DMS153 treated with DMSO at 0.1 percent for 48 hours (cell line): ENCODE measurements around the gene CTBP1.

ENCODE experiments used
- DNase-seq: peaks from one replicate; lab custom pipeline; 2025; ENCODE audit not compliant: unreplicated experiment; lab: John Stamatoyannopoulos, UW

Gene CTBP1

DNA sequence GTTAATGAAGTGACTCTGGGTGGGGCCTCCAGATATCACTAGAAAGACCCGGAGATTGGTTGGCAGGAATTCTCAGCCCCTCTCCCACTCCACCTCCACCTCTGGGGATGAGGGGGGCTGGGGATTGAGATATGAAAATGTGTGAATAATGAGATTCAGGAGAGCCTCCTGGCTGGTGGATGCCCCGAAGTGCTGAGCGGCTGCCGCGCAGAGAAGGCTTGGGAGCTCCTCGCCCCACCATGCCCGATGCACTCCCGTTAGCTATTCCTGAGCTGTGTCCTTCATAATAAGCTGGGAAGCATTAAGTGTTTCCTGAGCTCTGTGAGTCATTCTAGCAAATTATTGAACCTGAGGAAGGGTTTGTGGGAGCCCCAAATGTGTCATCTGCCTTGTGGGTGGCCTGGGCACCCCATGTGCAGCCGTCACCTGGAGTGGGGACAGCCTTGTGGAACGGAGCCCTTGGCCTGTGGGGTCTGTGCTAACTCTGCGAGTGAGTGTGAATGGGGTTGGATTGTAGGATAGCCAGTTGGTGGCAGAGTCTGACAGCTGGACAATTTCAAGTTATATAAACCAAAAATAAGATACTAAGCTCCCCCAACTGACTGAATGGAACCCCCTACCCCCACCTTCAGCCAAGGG lies 36.3 kb upstream of the CTBP1 start:
- no peak for DNase-seq

DNA sequence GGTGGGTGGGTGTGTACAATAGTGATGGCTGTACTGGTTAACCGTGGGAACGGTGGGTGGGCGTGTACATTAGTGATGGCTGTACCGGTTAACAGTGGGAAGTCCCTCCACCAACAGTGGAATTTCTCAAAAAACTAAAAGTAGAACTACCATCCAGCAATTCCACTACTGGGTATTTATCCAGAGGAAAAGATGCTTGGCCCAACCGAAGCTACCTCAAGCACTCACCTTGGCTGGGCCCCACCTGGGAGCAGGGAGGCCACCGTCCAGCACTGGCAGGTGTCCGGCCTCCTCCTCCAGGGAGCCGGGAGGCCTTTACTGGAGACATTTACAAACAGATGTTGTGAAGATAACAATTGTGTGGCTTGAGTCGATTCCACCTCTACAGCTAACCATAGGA lies 34.8 kb upstream of the CTBP1 start:
- DNase-seq = no peak

DNA sequence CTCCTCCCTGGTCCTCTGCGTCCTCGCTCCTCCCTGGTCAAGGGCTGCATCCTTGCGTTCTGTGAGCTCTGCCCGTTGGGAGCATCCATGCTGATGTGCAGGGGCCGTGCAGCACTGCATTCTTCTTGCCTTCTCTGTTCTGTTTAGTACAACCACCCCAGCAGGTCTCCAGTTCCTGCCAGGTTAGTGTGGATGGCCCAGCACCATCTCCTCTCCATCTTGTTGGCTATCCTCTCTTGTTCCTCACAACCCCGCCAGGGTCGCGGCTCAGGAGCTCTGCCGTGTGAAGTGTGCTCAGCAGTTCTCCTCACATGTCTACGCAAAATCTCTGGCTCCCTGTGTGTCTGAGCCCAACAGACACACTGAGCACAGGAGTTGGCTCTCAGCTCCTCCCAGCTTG lies 30.3 kb upstream of the CTBP1 start:
- DNase-seq = no peak

DNA sequence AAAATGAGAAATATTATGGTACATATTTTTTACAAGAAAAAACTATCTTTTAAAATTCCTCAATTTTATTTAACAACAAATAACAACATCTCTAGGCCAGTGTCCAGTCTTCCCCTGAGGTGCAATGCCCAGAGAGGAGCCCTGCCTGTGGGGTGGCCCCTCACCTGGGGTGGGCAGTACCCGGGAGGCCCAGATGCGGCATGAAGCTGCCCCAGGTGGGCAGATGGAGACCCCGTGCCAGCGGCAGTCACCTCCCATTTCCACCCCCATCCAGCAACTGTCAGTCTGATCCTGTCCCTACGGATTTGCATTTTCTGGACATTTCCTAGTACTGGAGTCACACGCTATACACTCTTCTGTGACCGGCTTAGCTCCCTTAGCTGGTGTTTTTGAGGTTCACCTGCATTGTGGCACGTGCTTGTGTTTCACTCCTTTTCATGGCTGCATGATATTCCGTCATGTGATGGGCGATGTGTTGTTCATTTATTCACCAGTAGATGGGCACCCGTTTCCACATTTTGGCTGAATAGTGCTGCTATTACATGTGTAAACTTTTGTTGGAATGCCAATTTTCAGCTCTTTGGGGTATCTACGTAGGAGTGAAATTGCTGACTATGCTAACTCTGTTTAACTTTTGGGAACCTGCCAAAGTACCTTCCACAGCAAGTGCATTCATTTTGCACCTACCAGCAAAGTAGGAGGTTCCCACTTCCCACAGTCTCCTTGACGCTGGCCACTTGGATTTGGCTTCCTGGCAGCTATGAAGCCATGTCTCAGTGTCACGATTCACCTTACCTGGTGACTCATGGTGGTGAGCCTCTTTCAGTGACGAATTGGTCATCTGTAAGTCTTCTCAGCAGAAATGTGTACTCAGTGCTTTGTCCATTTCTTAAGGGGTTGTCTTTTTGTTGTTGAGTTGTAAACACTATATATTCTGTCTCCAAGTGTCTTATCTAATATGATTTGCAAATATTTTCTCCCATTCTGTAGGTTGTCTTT lies 29.0 kb upstream of the CTBP1 start:
- no peak for DNase-seq

DNA sequence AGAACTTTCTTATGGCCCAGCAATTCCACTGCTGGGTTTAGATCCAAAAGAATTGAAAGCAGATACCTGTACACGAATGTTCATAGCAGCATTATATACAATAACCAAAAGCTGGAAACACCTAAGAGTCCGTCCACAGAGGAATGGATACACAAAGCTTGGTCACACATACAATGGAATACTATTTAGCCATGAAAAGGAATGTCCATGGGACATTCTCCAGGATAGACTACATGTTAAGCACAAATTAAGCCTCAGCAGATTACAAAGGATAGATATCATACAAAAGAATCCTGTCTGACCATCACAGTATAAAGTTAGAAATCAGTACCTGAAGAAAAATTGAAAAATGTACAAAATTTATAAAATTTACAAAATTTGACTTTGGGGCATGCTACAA lies 28.1 kb upstream of the CTBP1 start:
- DNase-seq = no peak

DNA sequence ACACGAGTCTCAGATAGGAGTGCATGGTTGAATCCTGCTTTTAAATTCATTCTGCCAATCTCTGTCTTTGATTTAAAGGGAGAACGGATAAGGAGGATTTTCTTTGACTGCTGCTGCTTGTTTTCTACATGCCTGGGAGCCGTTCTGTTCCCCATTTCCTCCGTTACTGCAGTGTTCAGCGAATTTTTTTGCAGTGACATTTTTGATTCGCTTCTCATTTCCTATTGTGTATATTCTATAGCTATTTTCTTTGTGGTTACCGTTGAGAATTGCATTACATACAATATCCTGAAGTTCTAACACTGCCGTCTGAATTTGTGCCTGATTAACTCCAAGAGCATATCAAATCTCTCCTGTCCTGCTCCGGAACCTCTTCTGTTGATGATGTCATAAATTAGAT lies 25.9 kb upstream of the CTBP1 start:
- DNase-seq = no peak

DNA sequence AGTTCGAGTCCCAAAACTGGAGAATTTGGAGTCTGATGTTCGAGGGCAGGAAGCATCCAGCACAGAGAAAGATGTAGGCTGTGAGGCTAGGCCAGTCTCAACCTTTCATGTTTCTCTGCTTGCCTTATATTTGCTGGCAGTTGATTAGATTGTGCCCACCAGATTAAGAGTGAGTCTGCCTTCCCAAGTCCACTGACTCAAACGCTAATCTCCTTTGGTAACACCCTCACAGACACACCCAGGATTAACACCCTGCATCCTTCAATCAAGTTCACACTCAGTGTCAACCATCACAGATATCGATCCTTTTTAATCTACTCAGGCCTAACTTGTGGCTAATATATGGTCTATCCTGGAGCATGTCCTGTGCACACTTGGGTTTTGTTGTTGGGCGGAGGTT lies 22.8 kb upstream of the CTBP1 start:
- no peak for DNase-seq

DNA sequence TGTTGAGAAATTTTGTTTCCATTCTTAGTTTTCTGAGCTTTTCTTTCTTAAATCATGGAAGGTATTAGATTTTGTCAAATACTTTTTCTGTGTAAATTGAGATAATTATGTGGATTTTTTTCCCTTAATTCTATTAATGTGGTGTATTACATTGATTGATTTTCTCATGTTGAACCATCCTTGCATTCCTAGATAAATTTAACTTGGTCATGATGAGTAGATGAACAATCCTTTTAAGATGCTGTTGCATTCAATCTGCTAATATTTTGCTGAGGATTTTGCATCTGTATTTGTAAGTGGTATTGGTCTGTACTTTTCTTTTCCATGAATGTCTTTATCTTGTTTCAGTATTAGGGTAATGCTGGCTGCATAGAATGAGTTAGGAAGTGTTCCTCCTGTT lies 20.3 kb upstream of the CTBP1 start:
- DNase-seq = no peak

DNA sequence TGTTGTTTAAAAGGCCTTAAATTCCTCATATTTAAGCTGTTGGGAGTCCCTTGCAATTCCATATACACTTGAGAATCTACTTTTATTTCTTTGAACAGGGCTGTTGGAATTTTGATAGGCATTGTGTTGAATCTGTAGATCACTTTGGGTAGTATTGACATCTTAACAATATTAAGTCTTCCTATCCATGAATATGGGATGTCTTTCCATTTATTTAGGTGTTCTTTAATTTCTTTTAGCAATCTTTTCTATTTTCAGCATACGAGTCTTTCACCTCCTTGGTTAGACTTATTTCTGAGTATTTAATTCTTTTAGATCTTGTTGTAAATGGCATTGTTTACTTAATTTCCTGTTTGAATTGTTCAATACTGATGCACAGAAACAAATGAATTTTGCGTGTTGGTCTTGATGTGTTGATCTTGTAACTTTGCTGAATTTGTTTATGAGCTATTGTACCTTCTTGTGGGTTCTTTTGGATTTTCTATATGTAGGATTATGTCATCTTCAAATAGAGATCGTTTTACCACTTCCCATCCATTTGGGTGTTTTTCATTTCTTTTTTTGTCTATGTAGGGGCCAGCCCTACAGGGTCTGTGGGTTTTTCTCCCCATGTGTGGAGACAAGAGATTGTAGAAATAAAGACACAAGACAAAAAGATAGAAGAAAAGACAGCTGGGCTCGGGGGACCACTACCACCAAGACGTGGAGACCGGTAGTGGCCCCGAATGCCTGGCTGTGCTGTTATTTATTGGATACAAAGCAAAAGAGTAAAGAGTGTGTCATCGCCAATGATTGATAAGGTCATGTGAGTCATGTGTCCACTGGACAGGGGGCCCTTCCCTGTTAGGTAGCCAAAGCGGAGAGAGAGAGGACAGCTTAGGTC lies 18.2 kb upstream of the CTBP1 start:
- DNase-seq = no peak

DNA sequence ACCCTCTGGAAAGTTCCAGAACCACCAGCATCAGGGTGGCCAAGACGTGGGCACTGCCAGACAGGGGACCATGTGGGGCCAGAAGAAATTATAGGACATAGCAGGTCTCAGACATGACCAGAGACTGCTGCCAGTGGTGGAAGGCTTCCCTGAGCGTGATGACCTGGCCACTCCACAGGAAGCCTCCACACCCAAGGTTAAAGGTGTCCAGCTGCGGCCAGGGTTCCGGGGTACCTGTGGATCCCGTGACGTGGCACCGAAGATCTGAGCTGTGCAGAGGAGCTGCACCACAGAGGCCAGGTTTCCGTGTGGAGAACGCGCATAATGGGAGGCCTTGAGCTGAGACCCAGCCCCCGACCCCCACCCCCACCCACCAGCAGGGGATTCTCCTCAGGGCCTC lies 16.4 kb upstream of the CTBP1 start:
- DNase-seq = no peak

DNA sequence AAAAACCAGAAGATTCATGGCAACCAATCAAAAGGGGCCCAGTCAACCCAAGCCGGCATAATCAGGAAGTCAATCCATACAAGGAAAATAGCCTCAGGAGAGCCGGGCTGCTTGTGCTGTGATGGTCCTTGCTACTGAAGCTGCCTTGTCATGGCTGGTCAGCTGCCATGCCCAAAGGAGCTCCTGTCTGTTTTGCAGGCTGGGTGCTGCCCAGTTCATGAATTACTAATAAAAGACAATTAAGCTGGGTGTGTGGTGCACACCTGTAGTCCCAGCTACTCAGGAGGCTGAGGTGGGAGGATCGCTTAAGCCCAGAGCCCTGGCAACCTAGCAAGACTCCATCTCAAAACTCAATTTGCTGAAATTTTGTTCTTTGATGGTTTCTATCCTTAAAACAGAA lies 16.0 kb upstream of the CTBP1 start:
- DNase-seq = no peak

DNA sequence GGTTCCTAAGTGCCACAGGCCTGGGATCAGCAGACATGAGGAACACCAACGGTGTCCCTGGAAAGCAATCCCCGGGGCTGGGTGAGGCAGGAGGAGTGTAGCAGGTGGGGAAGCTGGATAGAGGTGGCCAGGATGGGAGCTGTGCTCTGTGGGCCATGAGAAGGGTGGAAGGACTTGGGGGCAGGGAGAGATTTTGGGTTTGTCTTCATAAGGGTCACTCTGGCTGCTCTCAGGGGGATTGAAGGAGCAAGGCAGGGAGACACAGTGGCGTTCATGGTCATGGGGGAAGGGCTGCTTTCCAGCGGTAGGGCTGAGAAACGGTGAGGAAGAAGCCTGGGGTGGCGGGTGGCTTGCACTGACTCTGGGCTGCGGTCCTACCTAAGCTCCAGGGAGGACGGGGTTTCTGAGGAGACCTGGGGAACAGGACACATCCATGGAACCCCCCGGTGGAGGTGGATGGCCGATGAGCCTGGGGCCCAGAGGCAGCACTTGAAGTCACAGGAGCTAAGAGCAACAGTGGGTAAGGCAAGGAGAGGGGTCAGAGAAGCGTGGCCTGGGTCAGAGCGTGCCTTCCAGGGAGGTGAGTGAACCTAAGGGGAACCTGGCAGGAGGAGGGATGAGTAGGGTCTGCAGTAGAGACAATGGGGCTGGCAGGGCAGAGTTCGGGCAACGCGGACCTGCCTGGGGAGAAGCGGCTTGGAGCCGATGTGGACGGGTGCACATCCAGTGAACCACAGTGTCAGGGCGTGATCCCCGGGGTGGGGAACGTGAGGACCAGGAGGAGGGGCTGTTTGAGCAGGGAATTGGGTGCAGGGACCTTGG lies 12.4 kb upstream of the CTBP1 start:
- no peak for DNase-seq

DNA sequence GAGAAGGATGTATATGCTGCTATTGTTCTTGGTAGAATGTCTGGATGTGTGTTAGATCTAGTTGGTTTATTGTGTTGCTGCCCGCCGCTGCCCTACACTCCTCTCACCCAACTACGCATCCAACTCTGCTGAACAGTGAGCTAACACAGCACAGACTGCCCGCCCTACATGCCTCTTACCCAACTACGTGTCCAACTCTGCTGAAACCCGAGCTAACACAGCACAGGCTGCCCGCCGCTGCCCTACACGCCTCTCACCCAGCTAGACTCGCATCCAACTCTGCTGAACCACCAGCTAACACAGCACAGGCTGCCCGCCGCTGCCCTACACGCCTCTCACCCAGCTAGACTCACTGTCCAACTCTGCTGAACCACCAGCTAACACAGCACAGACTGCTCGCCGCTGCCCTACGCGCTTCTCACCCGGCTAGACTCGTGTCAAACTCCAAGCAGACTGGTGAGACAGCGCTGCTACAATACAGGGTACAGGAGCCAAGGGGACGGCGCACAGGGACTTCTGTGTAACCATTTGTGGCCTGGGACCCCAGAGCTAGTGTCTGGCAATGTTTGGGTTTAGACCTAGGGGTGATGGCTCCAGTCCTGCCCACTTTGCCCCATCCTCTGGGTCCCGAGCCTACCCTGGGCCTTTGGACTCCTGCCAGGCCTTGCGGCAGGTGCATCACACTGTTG lies 11.6 kb upstream of the CTBP1 start:
- DNase-seq = no peak

DNA sequence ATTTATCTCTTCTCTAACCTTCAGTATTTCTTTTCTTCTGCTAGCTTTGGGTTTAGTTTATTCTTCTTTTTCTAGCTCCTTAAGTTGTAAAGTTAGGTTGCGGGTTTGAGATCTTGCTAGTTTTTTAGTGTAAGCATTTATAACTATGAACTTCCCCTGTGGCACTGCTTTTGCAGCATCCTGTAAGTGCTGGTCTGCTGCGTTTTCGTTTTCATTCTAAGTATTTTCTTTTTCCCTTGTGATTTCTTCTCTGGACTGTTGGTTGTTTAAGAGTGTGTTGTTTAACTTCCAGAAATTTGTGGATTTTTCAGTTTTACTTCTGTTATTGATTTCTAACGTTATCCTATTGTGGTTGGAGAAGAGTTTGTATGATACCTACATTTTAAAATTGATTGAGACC lies 11.0 kb upstream of the CTBP1 start:
- no peak for DNase-seq

DNA sequence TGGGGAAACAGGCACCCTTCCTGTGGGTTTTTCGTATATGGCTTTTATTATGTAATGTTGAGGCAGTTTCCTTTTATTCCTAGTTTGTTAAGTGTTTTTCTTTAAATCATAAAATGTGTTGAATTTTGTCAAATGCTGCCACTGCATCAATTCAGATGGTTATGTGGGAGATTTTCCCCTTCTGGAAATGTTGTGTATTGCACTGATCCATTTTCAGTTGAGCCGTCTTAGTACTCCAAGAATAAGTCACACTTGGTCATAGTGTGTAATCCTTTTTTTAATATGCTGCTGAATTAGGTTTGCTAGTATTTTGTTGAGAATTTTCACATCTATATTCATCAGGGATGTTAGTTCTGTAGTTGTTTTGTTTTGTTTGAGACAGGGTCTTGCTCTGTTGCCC lies 9.5 kb upstream of the CTBP1 start:
- no peak for DNase-seq

DNA sequence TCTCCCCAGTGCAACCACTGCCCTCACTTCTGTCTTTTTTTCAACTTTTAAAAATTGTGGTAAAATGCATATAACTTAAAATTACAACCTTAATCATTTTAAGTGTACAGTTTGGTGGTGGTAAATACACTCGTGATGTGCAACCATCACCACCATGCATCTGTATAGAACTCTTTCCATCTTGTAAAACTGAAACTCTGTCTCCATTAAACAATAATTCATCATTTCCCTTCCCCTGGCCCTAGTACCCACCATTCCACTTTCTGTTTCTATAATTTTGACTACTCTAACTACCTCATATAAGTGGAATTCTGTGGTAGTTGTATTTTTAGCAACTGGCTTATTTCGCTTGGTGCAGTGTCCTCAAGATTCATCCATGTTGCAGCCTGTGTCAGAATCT lies 6.8 kb upstream of the CTBP1 start:
- DNase-seq = no peak

DNA sequence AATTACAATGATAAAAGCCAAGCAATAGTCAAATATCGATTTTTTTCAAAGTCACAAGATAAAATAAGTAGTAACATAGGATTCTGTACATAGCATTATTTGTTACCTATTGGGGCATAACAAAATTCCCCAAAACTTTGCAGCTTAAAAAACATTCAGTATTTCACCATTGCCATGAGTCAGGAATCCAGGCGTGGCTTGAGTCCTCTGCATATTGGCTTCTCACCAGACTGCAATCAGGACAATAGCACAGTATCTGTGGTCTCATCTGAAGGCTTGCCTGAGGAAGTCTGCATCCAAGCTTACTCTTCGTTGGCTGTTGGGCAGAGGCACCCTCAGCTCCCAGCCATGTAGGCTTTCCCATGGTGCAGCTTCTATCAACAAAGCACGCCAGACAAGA lies 6.2 kb upstream of the CTBP1 start:
- DNase-seq = no peak

DNA sequence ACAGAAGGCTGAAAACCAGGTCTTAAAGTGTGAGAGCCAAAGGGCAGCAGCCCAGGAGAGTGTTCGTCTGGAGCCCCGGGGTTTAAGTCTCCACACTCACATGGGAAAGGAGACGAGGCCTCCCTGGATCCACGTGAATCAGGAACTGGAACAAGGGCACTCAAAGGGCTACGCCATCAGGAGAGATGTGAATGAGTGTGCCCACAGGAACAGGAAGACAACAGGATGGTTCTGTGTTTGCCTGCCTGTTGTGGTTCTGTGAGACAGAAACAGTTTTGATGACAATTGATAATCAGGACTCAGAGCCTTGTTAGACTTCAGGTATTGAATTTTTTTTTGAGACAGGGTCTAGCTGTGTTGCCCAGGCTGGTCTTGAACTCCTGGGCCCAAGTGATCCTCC lies 4.9 kb upstream of the CTBP1 start:
- DNase-seq = no peak

DNA sequence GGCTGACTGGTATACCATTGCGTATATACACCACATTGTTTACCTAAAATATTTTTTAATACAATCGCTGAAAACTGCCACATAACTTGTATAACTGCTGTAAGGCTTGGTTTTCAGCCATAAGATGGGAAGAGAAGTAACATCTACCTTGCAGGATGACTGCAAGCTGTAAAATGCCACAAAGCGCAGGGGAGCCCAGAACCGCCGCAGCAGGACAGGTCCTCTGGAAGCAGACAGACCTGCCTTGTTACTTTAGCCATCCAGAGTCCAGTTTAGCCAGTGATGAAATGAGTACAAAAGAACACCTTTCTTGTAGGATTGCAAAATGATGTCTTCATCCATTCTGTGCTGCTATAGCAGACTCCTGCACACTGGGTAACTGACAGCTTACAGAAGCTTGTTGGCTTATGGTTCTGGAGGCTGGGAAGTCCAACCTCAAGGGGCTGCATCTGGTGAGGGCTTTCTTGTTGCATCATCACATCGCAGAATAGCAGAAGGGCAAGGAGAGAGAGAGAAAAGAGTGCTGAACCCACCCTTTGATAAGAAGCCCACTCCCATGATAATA lies 4.1 kb upstream of the CTBP1 start:
- no peak for DNase-seq

DNA sequence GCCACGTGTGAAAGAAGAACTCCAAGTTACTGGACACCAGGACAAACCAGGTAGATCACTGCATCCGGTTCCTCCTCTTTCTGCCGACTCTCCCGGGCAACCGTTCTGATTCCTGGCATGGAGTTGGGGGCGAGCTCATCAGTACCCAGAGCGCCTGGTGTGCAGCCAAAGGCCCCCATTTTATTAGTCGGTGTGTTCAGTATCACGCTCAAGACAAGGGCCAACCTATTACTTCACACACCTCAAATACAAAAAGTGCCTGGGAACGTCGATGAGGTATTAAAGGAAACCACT lies 2.8 kb upstream of the CTBP1 start:
- no peak for DNase-seq
